Heart right ventricle (tissue), 16 donors: ENCODE results near the gene FLNB. TPM values are rescaled to one million over a fixed set of nuclear protein-coding genes. Genes with fewer than 3 reads are reported as not detected.

Experiments
- ATAC-seq, 8 donors: fragments of 200-7000 bp; cut with Tn5 transposase; one replicate each; pipeline ENCODE4 v1.9.1; 2020; ENCODE audit warnings: mild to moderate bottlenecking in 8 of 8, moderate library complexity in 8 of 8, moderate number of reproducible peaks in 1 of 8
- DNase-seq, 2 donors: peaks; one replicate each; pipeline ENCODE4 v3.0.0-alpha.2; 2020
- H3K27ac ChIP-seq, 10 donors: fragments of 200-600 bp; sonication (generic) in 2 of 10; one replicate each; pipeline versions ENCODE4 v1.5.0 to v1.8.0; 2020 to 2022; ENCODE audit warnings: mild to moderate bottlenecking in 3 of 10
- H3K27me3 ChIP-seq, 7 donors: fragments of 200-600 bp; one replicate each; pipeline ENCODE4 v1.8.0; 2021 to 2022; ENCODE audit warnings: mild to moderate bottlenecking in 2 of 7
- H3K36me3 ChIP-seq, 9 donors: fragments of 200-600 bp; sonication (generic) in 1 of 9; one replicate each; pipeline versions ENCODE4 v1.5.0 to v1.8.0; 2020 to 2022; ENCODE audit warnings: mild to moderate bottlenecking in 2 of 9
- H3K4me1 ChIP-seq, 9 donors: fragments of 200-600 bp; sonication (generic) in 1 of 9; one replicate each; pipeline versions ENCODE4 v1.5.0 to v1.8.0; 2020 to 2022; ENCODE audit warnings: mild to moderate bottlenecking in 4 of 9
- H3K4me3 ChIP-seq, 10 donors: fragments of 200-600 bp; sonication (generic) in 2 of 10; one replicate each; pipeline versions ENCODE4 v1.5.0 to v1.8.0; 2020 to 2022; ENCODE audit warnings: mild to moderate bottlenecking in 7 of 10, moderate library complexity in 2 of 10
- H3K9me3 ChIP-seq, 11 donors: fragments of 200-600 bp in 10 of 11; sonication (generic) in 2 of 11; one replicate each; pipeline versions ENCODE4 v1.5.0 to v1.8.0; 2013 to 2022; ENCODE audit warnings: mild to moderate bottlenecking in 2 of 11, control low read depth in 1 of 11, moderate library complexity in 1 of 11
- CTCF ChIP-seq, 9 donors: fragments of 200-600 bp; sonication (generic) in 2 of 9; IDR thresholded peaks; one replicate each; pipeline versions ENCODE4 v1.5.0 to v1.8.0; 2021 to 2022; ENCODE audit warnings: antibody characterized with exemption in 9 of 9, mild to moderate bottlenecking in 5 of 9, moderate library complexity in 1 of 9
- WGBS, 2 donors: extraction: QIAGEN DNeasy Blood & Tissue Kit; methylation state at CpG; one replicate each; pipeline ENCODE4 v1.1.7; 2013; ENCODE audit warnings: inconsistent platforms in 1 of 2; 5-methylcytosine and 5-hydroxymethylcytosine counted together
- intact Hi-C, 10 donors: fragments of 100-400 bp; cut with DNase I; formaldehyde crosslinking; loops; one replicate each; pipeline versions ENCODE4 v1.11.1 to v1.14.2; 2022
- polyA plus RNA-seq, 2 donors: library from polyadenylated mRNA; stranded (reverse); fragments of 200-250 nt; gene quantifications; one replicate each; pipeline ENCODE4 v1.2.3, GENCODE V29; 2013
- total RNA-seq, 10 donors: library from RNA; stranded (reverse); fragmentation: NEBNext Ultra II Directional in 3 of 10; extraction: Animal tissue kit (Norgen Biotek cat#: 25700) in 3 of 10; gene quantifications; one replicate each; pipeline versions ENCODE4 v1.2.1 to v1.2.4, GENCODE V29; 2021 to 2023
- donor health status: Arrhythmogenic right ventricular cardiomyopathy.
- donor health status: ischemic (EF 13 %, LVEDD 7.1; RV severe dilation, severe dysfunction).
- donor health status: healthy with polysubstance abuse.
- donor health status: DM: no; HTN: yes; CAD: no.
- donor health status: DM: no; HTN: no; CAD: no.
- donor health status: ischemic (EF 25% LVEDD 6.9; RV normal size, moderate dysfunction).
- donor health status: ischemic (EF 25% LVEDD 5.7; RV mildly dilated, moderate dysfunction).
- donor health status: healthy.
- donor health status: DM: yes; HTN: yes; CAD: no.
- donor health status: Ischemic cardiomyopathy.
- donor health status: ischemic (EF 35%, LVEDD 5.7; RV mildly dilated, moderate dysfunction).
- donor health status: nonischemic (EF 11% LVEDD 7.7; RV severe dilation, severe dysfunction).
- donor health status: DM: yes; HTN: yes; CAD: no.
- donor health status: PGD.
- donor health status: ischemic (EF 29% LVEDD 5.4; RV normal size, mild dysfunction).
- donor health status: nonischemic (EF 23%, LVEDD 6.1; RV moderate dilation, normal function).

Gene FLNB
- total and polyA plus RNA-seq, 12 donors: 27.4 to 65.3 (median 38.6) TPM

DNA sequence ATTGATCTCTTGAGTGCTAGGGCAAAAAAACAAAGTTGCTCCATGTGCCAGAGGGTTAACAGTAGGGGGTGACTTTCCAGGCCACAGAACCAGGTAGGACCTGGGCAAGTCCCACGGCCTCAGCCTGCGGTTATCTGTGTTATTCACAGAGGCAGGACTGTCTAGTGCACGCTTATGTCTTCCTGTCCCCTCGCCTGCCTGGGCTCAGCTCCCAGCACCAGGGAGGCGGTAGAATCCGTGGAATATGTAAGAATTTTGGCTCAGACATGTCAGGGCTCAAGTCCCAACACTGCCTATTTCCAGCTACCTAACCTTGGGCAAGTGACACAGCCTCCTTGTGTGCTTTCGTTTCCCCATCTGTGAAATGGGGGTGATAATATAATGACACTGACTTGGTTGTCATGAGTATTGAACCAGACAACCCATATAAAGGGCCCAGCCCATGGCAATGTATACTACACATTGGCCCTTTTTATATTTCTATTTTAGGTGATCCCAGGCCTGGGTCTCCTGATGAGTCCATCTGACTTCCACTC, 44.3 kb upstream of the FLNB start:
- intact Hi-C loops: no loop called here
- ATAC-seq (no peak), DNase-seq (no peak)
- Histone ChIP-seq H3K27me3 (no peaks in the 10 kb centered on the region), H3K4me3 (no peak overlapping the region), H3K36me3 (no peaks in the 10 kb centered on the region), H3K9me3 (no peaks in the 10 kb centered on the region), H3K27ac (no peak overlapping the region), H3K4me1 (peaks cover 6 to 22% (median 16%) of the 10 kb centered on the region in 9 donors)
- WGBS, 2 donors: 60 to 69% methylated on average over 7 of the region's 7 CpGs
- no peak for TF ChIP-seq CTCF (IDR thresholded peaks at IDR 0.05)

DNA sequence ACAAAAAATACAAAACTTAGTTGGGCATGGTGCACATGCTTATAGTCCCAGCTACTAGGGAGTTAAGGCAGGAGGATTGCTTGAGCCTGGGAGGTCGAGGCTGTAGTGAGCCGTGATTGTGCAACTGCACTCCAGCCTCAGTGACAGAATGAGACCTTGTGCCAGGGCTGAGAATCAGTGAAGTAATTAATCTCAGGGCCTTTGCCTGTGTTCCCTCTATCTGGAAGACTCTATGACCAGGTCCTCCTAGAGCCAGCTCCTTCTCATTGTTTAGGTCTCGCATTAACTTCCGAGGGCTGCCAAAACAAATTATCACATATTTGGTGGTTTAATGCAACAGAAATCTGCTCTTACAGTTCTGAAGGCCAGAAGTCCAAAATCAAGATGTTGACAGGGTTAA, 41.4 kb upstream of the FLNB start:
- no peak for DNase-seq
- no peak overlapping the region for H3K27ac ChIP-seq
- intact Hi-C loops: no loop called here

DNA sequence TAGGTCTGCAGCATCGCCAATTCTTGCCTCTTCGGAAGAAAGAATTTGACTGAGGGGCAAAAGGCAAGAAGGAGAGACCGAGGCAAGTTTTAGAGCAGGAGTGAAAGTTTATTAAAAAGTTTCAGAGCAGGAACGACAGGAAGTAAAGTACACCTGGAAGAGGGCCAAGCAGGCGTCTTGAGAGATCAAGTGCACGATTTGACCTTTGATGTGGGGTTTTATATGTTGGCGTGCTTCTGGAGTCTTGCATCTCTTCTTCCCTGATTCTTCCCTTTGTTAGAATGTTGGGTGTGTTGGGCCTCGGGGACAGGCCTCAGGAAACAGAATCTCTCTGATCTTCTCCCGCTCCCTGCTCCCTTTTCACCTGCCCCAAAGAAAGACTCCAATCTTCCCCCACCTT, 40.6 kb upstream of the FLNB start:
- no peaks in the 10 kb centered on the region for H3K9me3 ChIP-seq
- DNase-seq (no peak), ATAC-seq (no peak)
- 78% methylated on average over 9 of the region's 9 CpGs for WGBS, 2 donors
- no peak overlapping the region for H3K4me3 ChIP-seq
- H3K27ac ChIP-seq: no peak overlapping the region
- TF ChIP-seq CTCF (IDR thresholded peaks at IDR 0.05): no peak
- intact Hi-C loops: no loop called here
- H3K27me3 ChIP-seq: no peaks in the 10 kb centered on the region
- H3K36me3 ChIP-seq: no peaks in the 10 kb centered on the region
- peaks cover 2 to 34% (median 22%) of the 10 kb centered on the region in 9 donors for H3K4me1 ChIP-seq

More for the DNA sequence above, 41.4 kb upstream of the FLNB start:
- peaks cover 0 to 27% (median 18%) of the 10 kb centered on the region in 9 donors for H3K4me1 ChIP-seq
- no peak for ATAC-seq
- TF ChIP-seq CTCF (IDR thresholded peaks at IDR 0.05): no peak
- 48 to 67% methylated on average over 4 of the region's 4 CpGs for WGBS, 2 donors
- H3K27me3 ChIP-seq: no peaks in the 10 kb centered on the region
- H3K9me3 ChIP-seq: no peaks in the 10 kb centered on the region
- H3K4me3 ChIP-seq: no peak overlapping the region
- no peaks in the 10 kb centered on the region for H3K36me3 ChIP-seq

GRCh38 chr3:57968501-57968900, 39.7 kb upstream of the FLNB start:
- DNase-seq (no peak), ATAC-seq (no peak)
- Histone ChIP-seq H3K9me3 (no peaks in the 10 kb centered on the region), H3K27ac (no peak overlapping the region), H3K36me3 (no peaks in the 10 kb centered on the region), H3K4me3 (no peak overlapping the region), H3K27me3 (no peaks in the 10 kb centered on the region), H3K4me1 (peaks cover 2 to 41% (median 22%) of the 10 kb centered on the region in 9 donors)
- no peak for TF ChIP-seq CTCF (IDR thresholded peaks at IDR 0.05)
- intact Hi-C loops: no loop called here
- 99% methylated on average over 5 of the region's 5 CpGs for WGBS, 2 donors
